ENCODE data around the gene LAMC2. TPM values are rescaled to one million over a fixed set of nuclear protein-coding genes. Genes with fewer than 3 reads are reported as not detected.

LAMC2 gene
- total and polyA plus RNA-seq, 2 of the 13 experiments (the other 11 are each of a cell fraction or from before 2014, with no cell fraction given): 0.03 TPM; not detected in 1

GRCh38 chr1:183275322-183275721 lies 89.3 kb downstream of the LAMC2 start:
- TF ChIP-seq CEBPZ (IDR thresholded peaks at IDR 0.05; ENCODE audit: low read length) (no peak), SRY (CRISPR knock-in tag; IDR thresholded peaks at IDR 0.05) (no peak), ZNF207 (IDR thresholded peaks at IDR 0.05; ENCODE audit: borderline replicate concordance) (no peak), ZNF780A (CRISPR knock-in tag; IDR thresholded peaks at IDR 0.05) (no peak)
- intact Hi-C loops (cut with micrococcal nuclease; ENCODE audit: unreplicated experiment): no loop called here
- Histone ChIP-seq H4K20me1 (ENCODE audit: insufficient read depth, low read length) (no peaks in the 10 kb centered on the region), H3K9ac (ENCODE audit: insufficient read depth, low read depth, low read length) (no peak overlapping the region), H3K4me2 (ENCODE audit: low read depth, low read length) (no peak overlapping the region), H2AFZ (ENCODE audit: low read length) (no peak overlapping the region), H3K27me3 (ENCODE audit: control insufficient read depth in 1 of 2, insufficient read depth in 2 of 2, low read length in 2 of 2) (peaks cover 3 to 6% of the 10 kb centered on the region in 2 experiments; a peak in 4 of 5 replicates), H3K79me2 (ENCODE audit: insufficient read depth, low read length) (no peaks in the 10 kb centered on the region), H3K9me3 (ENCODE audit: low read length) (no peaks in the 10 kb centered on the region), H3K36me3 (replicated peaks in 1 of 2; ENCODE audit: control insufficient read depth in 1 of 2, insufficient read depth in 2 of 2, low read length in 2 of 2) (no peaks in the 10 kb centered on the region), H3K27ac (ENCODE audit: extremely low read length, insufficient read depth, low read length) (no peak overlapping the region), H3K4me3 (replicated peaks in 1 of 3; ENCODE audit: insufficient read depth in 1 of 3, low read depth in 2 of 3, low read length in 3 of 3) (no peak overlapping the region), H3K4me1 (ENCODE audit: insufficient read depth, low read length) (peaks cover 6% of the 10 kb centered on the region; the same call in 1 of the 2 replicates)
- 6% methylated on average over 3 of the region's 3 CpGs for whole genome bisulfite sequencing (ENCODE audit: low lambda C conversion rate)
- DNase-seq (ENCODE audit: low spot score) (no peak), ATAC-seq (no peak), FAIRE-seq (no peak)
- in situ Hi-C loops (cut with HindIII; ENCODE audit: extremely low pct_ligation_motif_present, low pct_unique_long_range_greater_than_20kb): loop anchor here (25.0 kb wide), 1 partner anchor 287 kb away; no protein-coding TSS in a partner anchor
- ChIA-PET CTCF (ENCODE audit: low intra/inter-chr PET ratio, low total read pairs) (no interaction called here), POLR2A (no interaction called here)
- no TSS peak for BruUV-seq (replicated peaks)
